ENCODE data around the gene GRIA1.

Gene GRIA1

GRCh38 chr5:153807801-153808200 lies 317.3 kb downstream of the GRIA1 start:
- Histone ChIP-seq H3K27me3 (ENCODE audit: low read depth, low read length) (no peaks in the 10 kb centered on the region), H3K4me3 (ENCODE audit: low read length) (no peak overlapping the region), H3K9me3 (ENCODE audit: insufficient read depth, low read length) (no peaks in the 10 kb centered on the region), H3K36me3 (replicated peaks; ENCODE audit: low read depth, low read length) (no peaks in the 10 kb centered on the region), H4K20me1 (ENCODE audit: insufficient read depth, low read length) (no peaks in the 10 kb centered on the region), H3K4me2 (ENCODE audit: low read length) (no peak overlapping the region), H3K9ac (ENCODE audit: low read length) (no peak overlapping the region), H3K27ac (ENCODE audit: low read length) (no peak overlapping the region), H3K4me1 (ENCODE audit: low read length) (no peaks in the 10 kb centered on the region), H2AFZ (ENCODE audit: low read depth, low read length) (no peak overlapping the region), H3K79me2 (ENCODE audit: low read length) (no peaks in the 10 kb centered on the region)
- TF ChIP-seq EZH2phosphoT487 (IDR thresholded peaks at IDR 0.05; ENCODE audit: low read depth), result no peak
- TF ChIP-seq, protein P1, sequence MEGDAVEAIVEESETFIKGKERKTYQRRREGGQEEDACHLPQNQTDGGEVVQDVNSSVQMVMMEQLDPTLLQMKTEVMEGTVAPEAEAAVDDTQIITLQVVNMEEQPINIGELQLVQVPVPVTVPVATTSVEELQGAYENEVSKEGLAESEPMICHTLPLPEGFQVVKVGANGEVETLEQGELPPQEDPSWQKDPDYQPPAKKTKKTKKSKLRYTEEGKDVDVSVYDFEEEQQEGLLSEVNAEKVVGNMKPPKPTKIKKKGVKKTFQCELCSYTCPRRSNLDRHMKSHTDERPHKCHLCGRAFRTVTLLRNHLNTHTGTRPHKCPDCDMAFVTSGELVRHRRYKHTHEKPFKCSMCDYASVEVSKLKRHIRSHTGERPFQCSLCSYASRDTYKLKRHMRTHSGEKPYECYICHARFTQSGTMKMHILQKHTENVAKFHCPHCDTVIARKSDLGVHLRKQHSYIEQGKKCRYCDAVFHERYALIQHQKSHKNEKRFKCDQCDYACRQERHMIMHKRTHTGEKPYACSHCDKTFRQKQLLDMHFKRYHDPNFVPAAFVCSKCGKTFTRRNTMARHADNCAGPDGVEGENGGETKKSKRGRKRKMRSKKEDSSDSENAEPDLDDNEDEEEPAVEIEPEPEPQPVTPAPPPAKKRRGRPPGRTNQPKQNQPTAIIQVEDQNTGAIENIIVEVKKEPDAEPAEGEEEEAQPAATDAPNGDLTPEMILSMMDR (IDR thresholded peaks at IDR 0.05; ENCODE audit: low read depth, low read length), result no peak

- H3K27me3 ChIP-seq (ENCODE audit: low read depth, low read length), result no peaks in the 10 kb centered on the region
- H3K79me2 ChIP-seq (ENCODE audit: low read length), result no peaks in the 10 kb centered on the region
- H4K20me1 ChIP-seq (ENCODE audit: insufficient read depth, low read length), result no peaks in the 10 kb centered on the region
- TF ChIP-seq, protein P1 (IDR thresholded peaks at IDR 0.05; ENCODE audit: low read depth, low read length), result no peak
- no peak for TF ChIP-seq EZH2phosphoT487 (IDR thresholded peaks at IDR 0.05; ENCODE audit: low read depth)
- no peaks in the 10 kb centered on the region for H3K36me3 ChIP-seq (replicated peaks; ENCODE audit: low read depth, low read length)
- H3K27ac ChIP-seq (ENCODE audit: low read length), result no peak overlapping the region
- no peaks in the 10 kb centered on the region for H3K9me3 ChIP-seq (ENCODE audit: insufficient read depth, low read length)
- no peak overlapping the region for H2AFZ ChIP-seq (ENCODE audit: low read depth, low read length)
- H3K4me2 ChIP-seq (ENCODE audit: low read length), result no peak overlapping the region
- H3K4me3 ChIP-seq (ENCODE audit: low read length), result no peak overlapping the region
- H3K9ac ChIP-seq (ENCODE audit: low read length), result no peak overlapping the region
- H3K4me1 ChIP-seq (ENCODE audit: low read length), result no peaks in the 10 kb centered on the region
Measured at GRCh38 chr5:153809166-153809565, 318.7 kb downstream of the GRIA1 start.

DNA sequence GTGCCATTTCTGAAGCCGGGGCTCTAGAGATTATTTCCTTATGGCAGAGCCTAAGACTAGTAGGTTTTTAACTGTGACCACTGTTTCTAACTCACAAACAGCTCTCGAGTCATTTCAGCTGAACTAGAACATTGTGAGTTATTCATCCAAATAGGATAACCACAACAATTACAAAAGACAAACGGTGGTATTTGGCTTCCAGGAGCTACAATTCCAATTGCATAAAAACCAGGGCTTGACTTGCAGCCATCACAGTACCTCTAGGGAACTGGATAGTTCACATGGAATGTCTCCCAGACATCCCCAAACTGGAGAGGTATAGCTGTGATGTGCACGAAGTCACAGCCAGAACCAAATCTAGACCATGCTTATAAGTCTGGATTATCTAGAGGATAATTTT lies 323.4 kb downstream of the GRIA1 start:
- no peak overlapping the region for H3K4me3 ChIP-seq (ENCODE audit: low read length)
- no peak overlapping the region for H3K9ac ChIP-seq (ENCODE audit: low read length)
- H3K27me3 ChIP-seq (ENCODE audit: low read depth, low read length), result no peaks in the 10 kb centered on the region
- H3K36me3 ChIP-seq (replicated peaks; ENCODE audit: low read depth, low read length), result no peaks in the 10 kb centered on the region
- TF ChIP-seq, protein P1 (IDR thresholded peaks at IDR 0.05; ENCODE audit: low read depth, low read length), result no peak
- TF ChIP-seq EZH2phosphoT487 (IDR thresholded peaks at IDR 0.05; ENCODE audit: low read depth), result no peak
- no peak overlapping the region for H2AFZ ChIP-seq (ENCODE audit: low read depth, low read length)
- no peaks in the 10 kb centered on the region for H3K4me1 ChIP-seq (ENCODE audit: low read length)
- no peaks in the 10 kb centered on the region for H4K20me1 ChIP-seq (ENCODE audit: insufficient read depth, low read length)
- H3K27ac ChIP-seq (ENCODE audit: low read length), result no peak overlapping the region
- no peak overlapping the region for H3K4me2 ChIP-seq (ENCODE audit: low read length)
- no peaks in the 10 kb centered on the region for H3K9me3 ChIP-seq (ENCODE audit: insufficient read depth, low read length)
- no peaks in the 10 kb centered on the region for H3K79me2 ChIP-seq (ENCODE audit: low read length)

- Histone ChIP-seq H3K79me2 (ENCODE audit: low read length) (no peaks in the 10 kb centered on the region), H2AFZ (ENCODE audit: low read depth, low read length) (no peak overlapping the region), H3K4me1 (ENCODE audit: low read length) (no peaks in the 10 kb centered on the region), H3K9me3 (ENCODE audit: insufficient read depth, low read length) (no peaks in the 10 kb centered on the region), H3K36me3 (replicated peaks; ENCODE audit: low read depth, low read length) (no peaks in the 10 kb centered on the region), H3K27ac (ENCODE audit: low read length) (no peak overlapping the region), H3K9ac (ENCODE audit: low read length) (no peak overlapping the region), H3K27me3 (ENCODE audit: low read depth, low read length) (no peaks in the 10 kb centered on the region), H3K4me3 (ENCODE audit: low read length) (no peak overlapping the region), H3K4me2 (ENCODE audit: low read length) (no peak overlapping the region), H4K20me1 (ENCODE audit: insufficient read depth, low read length) (no peaks in the 10 kb centered on the region)
- no peak for TF ChIP-seq EZH2phosphoT487 (IDR thresholded peaks at IDR 0.05; ENCODE audit: low read depth)
- TF ChIP-seq, protein P1 (IDR thresholded peaks at IDR 0.05; ENCODE audit: low read depth, low read length), result no peak
Measured at GRCh38 chr5:153816870-153817269, 326.4 kb downstream of the GRIA1 start.
